GM21528 (cell line): ENCODE measurements around the gene ELOVL6.
"Not testable (repeated sequence)": the region's sequence is repeated elsewhere in the genome, so short reads cannot be mapped to it uniquely, and the experiment has no call there.

Source experiments
- ATAC-seq: cut with Tn5 transposase; IDR thresholded peaks from one replicate; pipeline ENCODE4 v1.9.1; 2021; ENCODE audit warnings: mild to moderate bottlenecking, moderate library complexity; ENCODE audit not compliant: unreplicated experiment, low FRiP score

The ELOVL6 gene

DNA sequence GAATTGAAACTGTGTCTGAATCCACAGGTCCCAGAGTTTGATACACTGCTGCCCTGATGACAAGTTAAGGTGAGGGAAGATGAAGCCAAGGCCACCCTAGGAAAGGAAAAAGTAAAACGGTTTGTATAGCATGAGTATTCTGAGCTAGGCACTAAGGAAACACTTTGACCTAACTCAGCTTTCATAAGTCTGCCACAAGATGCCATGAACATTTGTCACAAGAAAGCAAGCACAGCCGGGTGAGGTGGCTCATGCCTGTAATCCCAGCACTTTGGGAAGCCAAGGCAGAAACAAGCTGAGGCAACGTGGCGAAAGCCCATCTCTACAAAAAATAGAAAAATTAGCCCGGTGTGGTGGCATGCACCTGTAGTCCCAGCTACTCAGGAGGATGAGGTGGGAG, 34.2 kb downstream of the ELOVL6 start:
- no peak for ATAC-seq

DNA sequence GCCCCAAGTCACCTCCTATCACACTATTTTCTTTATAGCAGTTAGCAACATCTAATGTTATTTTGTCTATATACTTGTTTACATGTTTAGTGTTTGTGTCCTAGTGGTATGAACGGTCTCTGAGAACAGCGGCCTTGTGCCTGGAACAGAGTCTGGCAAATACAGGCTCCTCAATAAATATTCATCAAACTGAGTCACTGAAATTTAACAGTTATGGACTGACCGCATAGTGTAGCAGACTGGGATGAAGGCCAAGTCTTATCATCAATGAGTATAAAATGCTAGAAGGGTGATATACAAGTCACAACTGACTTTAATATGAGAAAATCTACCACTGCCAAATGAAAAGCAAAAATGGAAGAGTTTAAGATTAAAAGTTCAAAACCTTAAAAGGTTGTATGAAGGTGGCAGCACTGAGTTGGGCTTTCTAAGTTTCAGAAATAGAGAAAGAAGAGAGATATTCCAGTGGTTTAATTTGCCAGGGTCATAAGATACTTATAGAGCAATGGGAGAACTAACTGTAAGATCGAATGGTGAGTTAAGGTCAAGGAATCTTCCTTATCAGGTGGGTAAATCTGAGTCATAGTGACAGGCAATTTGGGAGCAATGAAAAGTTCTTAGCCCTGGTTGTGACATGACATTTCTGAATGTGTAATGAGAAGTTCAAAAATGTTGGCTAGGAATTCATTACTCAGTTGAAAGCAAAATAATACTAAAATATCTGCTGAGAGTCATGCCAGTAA, 34.9 kb downstream of the ELOVL6 start:
- ATAC-seq, result no peak

DNA sequence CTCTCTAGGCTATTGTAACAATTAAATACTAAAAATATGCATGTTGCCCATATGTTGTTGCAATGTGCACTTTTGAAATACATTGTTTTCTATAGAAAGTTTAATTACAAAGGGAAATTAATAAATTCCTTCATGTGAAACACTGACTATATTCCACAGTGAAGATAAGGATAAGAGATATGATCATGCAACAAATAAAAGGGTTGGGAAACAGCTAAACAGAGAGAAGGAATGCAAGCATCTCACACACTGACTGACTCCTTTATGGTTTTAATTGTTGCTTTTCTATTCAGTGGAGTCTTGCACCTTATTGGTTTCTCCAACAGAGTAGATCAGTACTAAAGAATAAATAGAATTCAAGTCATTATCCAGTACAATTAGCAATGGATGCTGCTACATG, 37.8 kb downstream of the ELOVL6 start:
- no peak for ATAC-seq

DNA sequence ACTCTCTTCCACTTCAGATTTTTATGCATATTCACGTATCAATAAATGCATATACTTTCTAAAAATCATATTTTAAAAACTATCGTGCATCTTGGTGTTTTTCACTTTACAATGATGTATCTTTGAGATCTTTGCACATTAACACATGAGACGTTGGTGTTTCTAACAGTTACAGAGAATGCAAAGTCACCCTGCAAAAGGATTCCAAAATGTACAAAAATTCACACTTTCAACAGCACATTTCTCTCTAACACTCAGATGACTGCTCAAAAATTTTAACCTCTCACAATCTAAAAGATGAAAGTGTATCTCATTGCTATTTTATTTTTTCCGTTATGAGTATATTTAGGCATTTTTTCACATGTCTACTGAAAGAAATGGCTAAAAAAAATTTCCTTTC, 38.9 kb downstream of the ELOVL6 start:
- ATAC-seq, result no peak

DNA sequence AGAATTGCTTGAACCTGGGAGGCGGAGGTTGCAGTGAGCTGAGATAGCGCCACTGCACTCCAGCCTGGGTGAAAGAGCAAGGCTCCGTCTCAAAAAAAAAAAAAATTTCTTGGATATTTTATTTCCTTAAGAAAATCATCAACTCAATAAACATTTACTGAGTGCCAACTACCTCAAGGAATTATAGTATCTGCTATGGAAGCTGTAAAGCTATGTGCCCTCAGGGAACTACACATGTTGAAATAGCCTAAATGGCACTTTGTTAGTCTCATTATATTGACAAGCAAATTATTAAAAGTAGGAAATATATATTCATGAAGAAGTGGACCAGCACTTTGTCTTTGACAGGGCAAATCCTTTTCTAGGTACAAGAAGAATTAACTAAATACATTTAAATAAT, 40.8 kb downstream of the ELOVL6 start:
- no peak for ATAC-seq

DNA sequence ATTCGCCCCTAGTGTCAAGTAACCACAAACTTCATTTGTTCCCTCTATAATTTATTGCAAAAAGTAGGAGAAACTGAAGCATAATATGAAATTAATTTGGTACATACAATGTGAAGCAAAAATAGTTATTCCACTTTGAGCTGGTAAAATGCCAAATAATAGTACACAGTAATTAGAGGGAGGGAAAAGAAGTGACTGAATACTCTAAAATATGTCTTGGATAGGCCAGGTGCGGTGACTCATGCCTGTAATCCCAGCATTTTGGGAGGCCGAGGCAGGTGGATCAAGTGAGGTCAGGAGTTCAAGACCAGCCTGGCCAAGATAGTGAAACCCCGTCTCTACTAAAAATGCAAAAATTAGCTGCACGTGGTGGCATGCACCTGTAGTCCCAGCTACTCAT, 41.2 kb downstream of the ELOVL6 start:
- ATAC-seq, result not testable (repeated sequence)

DNA sequence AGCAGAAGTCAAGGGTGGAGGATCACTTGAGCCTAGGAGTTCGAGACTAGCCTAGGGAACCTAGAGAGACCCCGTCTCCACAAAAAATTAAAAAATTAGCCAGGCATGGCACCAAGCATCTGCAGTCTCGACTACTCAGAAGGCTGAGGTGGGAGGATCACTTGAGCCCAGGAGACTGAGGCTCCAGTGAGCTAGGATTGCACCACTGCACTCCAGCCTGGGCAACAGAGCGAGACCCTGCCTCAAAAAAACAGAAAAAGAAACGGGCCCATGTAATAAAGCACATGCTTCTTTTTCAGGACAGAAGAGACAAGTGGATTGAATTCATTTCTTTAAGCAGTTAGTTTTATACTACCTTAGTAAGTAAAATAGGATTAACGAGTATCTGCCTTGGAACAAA, 42.0 kb downstream of the ELOVL6 start:
- ATAC-seq, result no peak

DNA sequence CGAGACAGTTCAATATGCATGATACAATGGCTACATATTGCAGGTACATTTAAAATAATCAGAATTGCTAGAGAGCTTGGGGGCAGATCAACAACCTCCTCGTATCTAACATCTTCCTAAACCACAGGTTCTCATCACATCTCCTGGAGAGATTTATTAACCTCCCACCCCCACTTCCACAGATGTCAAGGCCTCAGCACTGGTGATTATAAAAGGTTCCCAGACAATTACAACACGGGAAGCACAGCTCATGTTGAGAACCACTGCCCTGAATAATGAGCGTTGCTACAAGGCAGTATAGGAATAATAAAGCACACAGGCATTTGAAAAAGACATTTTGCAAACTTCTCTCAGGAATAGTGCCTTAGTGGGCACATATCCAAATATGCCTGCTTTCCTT, 42.8 kb downstream of the ELOVL6 start:
- no peak for ATAC-seq

DNA sequence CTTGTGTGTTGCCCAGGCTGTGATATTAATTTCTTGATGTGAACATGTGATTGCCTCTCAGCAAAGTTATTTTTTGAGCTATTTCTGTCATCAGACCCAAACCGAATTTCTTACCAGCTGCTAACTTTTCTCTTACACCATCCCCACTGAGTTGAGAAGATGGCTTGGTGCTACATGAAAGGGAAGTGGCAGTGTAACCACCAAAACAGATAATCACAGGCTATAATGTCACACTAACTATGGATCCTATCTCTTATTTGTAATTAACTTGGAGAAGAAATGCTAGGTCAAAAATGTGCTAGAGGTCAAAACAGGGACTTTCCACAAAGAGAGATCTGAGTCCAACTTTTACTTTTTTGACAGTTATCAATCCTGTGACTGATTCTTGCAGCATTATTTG, 43.8 kb downstream of the ELOVL6 start:
- no peak for ATAC-seq

DNA sequence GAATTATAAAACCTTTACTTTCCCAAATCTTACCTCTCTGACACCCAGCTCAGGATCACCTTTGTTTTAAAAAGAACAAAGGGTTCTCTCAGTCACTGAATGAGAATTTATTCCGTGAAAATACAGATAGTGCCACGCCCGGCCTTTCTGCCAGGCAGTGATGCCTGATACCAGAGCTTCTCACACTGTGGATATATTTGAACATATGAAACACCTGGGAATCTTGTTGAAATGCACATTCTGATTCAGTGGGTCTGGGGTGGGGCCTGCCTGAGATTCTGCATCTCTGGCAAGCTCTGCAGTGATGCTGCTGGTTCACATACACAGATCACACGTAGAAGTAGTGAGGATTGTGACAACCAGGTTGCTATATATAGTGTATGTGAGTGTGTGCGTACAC, 46.0 kb downstream of the ELOVL6 start:
- no peak for ATAC-seq

DNA sequence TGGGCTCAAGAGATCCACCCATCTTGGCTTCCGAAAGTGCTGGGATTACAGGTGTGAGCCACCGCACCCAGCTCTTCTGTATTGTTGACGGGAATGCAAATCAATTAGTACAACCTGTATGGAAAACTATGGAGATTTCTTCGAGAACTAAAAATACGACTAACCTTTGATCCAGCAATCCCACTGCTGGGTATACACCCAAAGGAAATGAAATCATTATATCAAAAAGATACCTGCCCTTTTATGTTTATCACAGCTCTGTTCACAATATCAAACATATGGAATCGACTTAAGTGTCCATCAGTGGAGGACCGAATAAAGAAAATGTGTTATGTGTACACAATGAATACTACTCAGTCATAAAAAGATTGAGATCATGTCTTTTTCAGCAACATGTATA, 49.3 kb downstream of the ELOVL6 start:
- ATAC-seq, result no peak

DNA sequence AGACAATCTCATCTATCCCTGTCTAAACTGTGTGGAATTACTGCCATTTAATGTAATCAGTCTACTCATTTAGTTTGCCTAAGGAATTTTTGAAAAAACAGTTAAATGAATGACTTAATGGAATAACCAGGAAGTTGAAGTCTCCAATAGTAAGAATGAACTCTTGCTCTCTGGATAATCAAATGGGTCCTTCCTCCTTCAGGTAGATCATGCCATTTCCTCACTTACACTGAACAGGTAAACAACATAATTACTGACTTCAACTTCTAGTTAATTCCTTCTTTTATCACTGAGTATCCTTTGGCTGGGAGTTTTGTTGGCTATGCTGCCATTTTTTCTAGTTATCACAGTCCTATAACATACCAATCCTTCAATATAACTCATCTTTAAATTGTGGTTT, 56.0 kb downstream of the ELOVL6 start:
- ATAC-seq, result no peak

DNA sequence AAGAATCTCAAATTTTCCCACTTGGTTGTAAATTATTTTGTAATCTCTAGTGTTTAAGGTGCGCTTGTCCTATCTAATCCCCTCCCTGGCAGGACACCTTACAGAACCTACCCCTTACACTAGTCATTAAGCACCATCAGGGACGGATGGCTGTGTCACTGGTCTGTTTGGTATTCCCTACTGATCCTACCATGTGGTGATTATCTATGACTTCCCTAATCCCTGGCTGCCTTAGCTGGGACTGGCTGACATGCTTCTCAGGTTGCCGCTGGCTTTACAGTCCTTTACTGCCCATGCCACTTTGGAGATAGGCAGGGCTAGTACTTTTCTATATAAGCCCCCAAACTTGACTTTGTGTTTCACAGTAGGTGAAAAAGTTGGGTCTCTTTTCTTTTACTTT, 58.6 kb downstream of the ELOVL6 start:
- ATAC-seq, result no peak

DNA sequence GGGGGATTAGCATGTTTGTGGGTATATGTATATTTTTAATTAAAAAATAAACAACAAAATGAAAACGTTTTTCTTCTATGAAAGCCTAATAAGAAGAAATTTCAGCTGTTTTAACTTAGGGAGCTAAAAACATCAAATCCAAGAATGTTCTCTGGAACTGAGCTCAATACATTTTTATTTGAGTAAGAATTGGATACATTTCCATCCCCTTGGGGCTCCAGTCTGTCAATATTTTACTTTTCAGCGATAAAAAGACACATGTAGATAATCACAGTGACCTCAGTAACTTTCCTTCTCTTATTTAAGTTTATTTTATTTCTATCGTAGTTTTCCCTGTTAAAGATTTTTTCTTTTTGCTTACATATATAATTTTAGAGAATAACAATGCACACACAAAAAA, 59.3 kb downstream of the ELOVL6 start:
- no peak for ATAC-seq

DNA sequence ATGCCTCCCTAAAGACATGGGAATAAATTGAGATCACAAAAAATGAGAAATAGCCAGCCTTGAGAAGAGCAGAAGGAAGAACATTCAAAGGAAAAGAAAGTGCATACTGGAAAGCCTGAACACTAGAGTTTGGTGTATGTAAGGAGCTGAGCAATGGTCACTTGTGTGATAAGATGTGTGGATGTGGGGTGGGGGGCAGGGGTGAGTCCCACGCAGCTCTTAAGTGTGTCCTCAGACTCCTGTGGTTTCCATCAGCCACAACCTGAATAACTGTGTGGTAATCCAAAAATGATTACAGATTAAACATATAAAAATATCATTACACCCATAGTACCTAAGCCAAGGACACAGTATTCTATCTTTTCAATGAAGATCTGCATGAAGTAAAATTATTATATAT, 59.9 kb downstream of the ELOVL6 start:
- no peak for ATAC-seq

DNA sequence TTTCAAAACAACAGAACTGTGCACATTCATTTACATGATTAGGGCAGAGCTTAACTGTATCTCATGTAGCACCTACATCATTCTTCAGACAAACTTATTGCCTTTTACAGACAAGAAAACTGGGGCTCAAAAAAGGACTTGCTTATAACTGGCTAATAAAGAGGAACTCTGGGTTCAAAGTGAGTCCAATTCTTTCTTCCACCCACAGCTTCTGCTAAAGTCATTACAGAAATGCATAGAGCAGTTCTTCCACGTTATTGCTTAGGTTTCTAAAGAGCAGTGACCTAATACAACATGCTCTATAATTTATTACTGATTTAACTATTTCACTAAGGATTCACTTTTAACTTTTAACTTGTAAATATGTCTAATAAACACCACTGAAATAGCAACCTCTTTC, 60.6 kb downstream of the ELOVL6 start:
- ATAC-seq, result no peak

DNA sequence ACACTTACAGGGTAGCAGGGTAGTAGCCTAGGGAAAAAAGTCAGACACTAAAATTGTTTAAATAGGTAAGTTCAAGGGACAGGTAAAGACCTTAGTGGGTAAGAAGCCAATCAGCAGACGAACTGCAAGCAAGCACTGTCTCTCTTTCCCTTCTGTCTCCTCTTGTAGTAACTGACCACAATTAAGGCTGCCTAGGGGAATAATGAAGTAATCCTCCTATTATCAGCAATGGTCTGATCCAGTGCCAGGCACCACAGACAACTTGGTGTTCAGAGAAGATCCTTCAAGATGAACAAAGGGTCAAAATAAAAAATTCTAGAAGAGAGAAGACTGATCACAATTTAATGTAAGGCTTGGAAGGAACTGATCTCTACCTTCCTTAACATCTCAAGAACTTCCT, 62.9 kb downstream of the ELOVL6 start:
- no peak for ATAC-seq

DNA sequence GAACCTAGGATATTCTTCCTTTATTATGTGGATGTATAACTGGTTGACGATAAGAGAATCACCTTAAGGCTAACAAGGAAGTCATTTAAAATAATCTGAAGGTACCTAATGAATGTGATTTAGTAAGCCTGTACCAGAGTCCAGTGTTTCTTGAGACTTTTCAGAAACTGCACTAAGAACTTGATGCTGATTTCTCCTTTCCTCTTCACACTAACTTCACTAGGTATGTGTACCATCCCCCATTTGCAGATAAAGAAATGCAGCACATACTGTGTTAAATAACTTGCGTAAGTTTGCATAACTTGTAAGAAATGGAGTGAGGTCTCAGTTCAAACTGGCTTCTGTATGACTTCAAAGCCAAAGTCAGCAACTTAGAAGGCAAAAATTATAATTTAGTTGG, 63.3 kb downstream of the ELOVL6 start:
- ATAC-seq, result no peak

DNA sequence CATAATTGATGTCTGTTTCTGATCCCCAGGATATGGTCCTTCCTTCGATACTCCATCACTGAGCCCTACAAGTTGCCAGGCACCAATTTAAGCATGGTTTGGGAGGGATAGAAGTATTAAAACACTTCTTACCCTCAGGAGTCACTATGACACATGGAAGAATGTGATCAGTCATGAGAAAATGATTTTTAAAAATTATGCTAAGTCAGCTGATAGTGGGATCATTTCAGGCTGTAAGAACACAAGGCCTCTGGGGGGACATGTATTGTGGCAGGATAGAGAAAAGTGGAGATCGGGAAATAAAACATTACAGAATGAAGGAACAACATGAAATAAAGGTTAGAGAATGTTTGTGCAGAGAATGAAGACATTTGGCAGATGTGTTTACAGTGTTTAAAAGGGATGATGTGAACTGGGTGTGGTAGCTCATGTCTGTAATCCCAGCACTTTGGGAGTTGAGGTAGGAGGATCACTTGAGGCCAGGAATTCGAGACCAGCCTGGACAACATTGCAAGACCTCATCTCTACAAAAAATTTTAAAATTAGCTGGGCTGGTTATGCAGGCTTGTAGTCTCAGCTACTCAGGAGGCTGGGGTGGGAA, 64.0 kb downstream of the ELOVL6 start:
- no peak for ATAC-seq

DNA sequence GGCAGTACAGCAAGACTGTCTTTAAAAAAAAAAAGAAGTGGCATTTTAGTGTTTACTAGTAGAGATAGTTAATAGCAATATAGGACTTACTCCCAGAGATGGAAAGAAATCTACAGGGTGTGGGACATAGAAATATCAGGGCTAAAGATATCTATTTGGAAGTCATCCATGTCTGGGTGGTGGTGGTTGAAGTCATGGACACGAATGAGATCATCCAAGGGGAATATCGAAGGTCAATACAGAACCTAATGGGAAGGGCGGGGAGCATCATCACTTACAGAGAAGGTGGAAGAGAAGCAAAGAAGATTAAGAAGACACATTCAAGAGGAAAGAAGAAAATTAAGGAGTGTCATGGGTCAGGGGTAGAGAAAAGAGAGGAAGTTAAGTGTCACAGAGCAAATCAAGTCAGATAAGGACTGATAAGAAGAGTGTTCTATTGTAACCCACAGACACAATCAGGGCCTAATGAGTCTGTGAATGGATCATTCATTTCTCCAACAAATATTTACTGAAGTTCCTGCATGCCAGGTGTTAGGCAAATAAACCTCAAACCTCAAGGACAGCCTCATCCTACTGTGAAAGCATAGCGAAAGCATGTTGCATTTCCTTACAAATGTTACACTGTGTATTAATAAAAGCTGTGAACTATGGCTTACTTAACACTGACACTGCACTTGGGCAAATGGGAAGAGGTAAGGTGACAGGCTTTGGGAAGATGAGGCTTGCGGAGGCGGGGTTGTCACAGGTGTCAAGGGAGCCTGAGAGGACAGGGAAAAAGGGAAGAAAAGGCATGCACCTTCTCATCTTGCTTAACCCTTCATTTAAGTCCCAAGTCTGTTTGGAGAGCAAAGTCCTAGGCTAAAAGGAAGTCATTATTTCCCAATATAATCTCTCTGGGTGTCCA, 65.3 kb downstream of the ELOVL6 start:
- no peak for ATAC-seq

DNA sequence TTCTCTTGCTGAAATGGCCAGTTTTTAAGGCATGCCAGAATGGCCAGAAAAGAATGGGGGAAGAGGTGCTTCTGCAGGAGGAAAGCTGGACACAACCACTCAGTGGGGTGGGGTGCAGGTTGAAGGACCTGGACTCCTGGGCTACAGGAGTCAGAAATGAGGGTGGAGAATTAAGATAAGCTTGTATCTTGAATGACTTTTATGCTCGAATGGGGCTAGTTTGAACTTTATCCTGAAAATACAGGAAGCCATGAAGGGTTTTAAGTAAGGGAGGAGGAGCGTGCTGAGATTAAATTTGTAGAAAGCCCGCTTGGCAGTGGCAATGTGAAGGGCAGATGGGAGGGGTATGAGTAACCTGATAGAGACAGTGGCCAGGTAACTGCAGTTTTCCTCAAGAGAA, 66.5 kb downstream of the ELOVL6 start:
- ATAC-seq, result no peak
